ENCODE data around the gene FBL. TPM values are rescaled to one million over a fixed set of nuclear protein-coding genes. Genes with fewer than 3 reads are reported as not detected.
"Not testable (repeated sequence)": the region's sequence is repeated elsewhere in the genome, so short reads cannot be mapped to it uniquely, and the experiment has no call there.

Gene FBL
- total RNA-seq, 4 donors from 2014 or later = 40.4 to 79.4 (median 67.0) TPM

GRCh38 chr19:39810424-39810823 is 35.8 kb downstream of the FBL start:
- peak overlapping the region in 1 of 4 donors; percentile 33 for H3K27ac ChIP-seq
- no peak overlapping the region for H3K4me3 ChIP-seq
- no peaks in the 10 kb centered on the region for H3K9me3 ChIP-seq
- H3K27me3 ChIP-seq = no peaks in the 10 kb centered on the region
- DNase-seq (no peak), ATAC-seq (no peak)
- intact Hi-C loops (cut with DNase I; ENCODE audit: low total_unique reads) = no loop called here
- no peaks in the 10 kb centered on the region for H3K36me3 ChIP-seq
- TF ChIP-seq POLR2A (IDR thresholded peaks at IDR 0.05) = no peak
- TF ChIP-seq CTCF (IDR thresholded peaks at IDR 0.05 in 4 of 5, conservative IDR thresholded peaks at IDR 0.05 in 1 of 5) = no peak
- peaks cover 29 to 30% of the 10 kb centered on the region in 2 donors for H3K4me1 ChIP-seq
- in situ Hi-C loops (cut with MboI; ENCODE audit: low sequenced_read_pairs in 4 of 4) = loop anchor here in 1 of 4 donors (25.0 kb wide), 1 partner anchor 1148 kb away; no protein-coding TSS in a partner anchor

- no peak for ATAC-seq
These were observed 36.8 kb downstream of the FBL start for GRCh38 chr19:39809368-39809767.

GRCh38 chr19:39808688-39809087 is 37.5 kb downstream of the FBL start:
- DNase-seq; H3K4me3 ChIP-seq; H3K36me3 ChIP-seq; ATAC-seq; H3K9me3 ChIP-seq; intact Hi-C loops (cut with DNase I; ENCODE audit: low total_unique reads); H3K27me3 ChIP-seq: not testable (repeated sequence)
- peaks cover 16 to 27% of the 10 kb centered on the region in 2 donors for H3K4me1 ChIP-seq
- H3K27ac ChIP-seq = peak overlapping the region in 1 of 4 donors; percentile 24
- in situ Hi-C loops (cut with MboI; ENCODE audit: low sequenced_read_pairs in 4 of 4) = loop anchor here in 1 of 4 donors (25.0 kb wide), 1 partner anchor 1146 kb away; no protein-coding TSS in a partner anchor

More at GRCh38 chr19:39809368-39809767, 36.8 kb downstream of the FBL start:
- Histone ChIP-seq H3K4me3 (no peak overlapping the region), H3K27ac (peak overlapping the region in 1 of 4 donors; percentile 33), H3K27me3 (no peaks in the 10 kb centered on the region), H3K36me3 (no peaks in the 10 kb centered on the region), H3K4me1 (peaks cover 22 to 29% of the 10 kb centered on the region in 2 donors), H3K9me3 (no peaks in the 10 kb centered on the region)
- intact Hi-C loops (cut with DNase I; ENCODE audit: low total_unique reads) (no loop called here), in situ Hi-C loops (cut with MboI; ENCODE audit: low sequenced_read_pairs in 4 of 4) (loop anchor here in 1 of 4 donors (25.0 kb wide), 1 partner anchor 1147 kb away; no protein-coding TSS in a partner anchor)
- no peak for DNase-seq
- no peak for TF ChIP-seq POLR2A (IDR thresholded peaks at IDR 0.05)
- TF ChIP-seq CTCF (IDR thresholded peaks at IDR 0.05 in 4 of 5, conservative IDR thresholded peaks at IDR 0.05 in 1 of 5) = no peak

GRCh38 chr19:39807846-39808364 is 38.3 kb downstream of the FBL start:
- H3K36me3 ChIP-seq = no peaks in the 10 kb centered on the region
- intact Hi-C loops (cut with DNase I; ENCODE audit: low total_unique reads) = no loop called here
- no peak for ATAC-seq

More at GRCh38 chr19:39807846-39808364, 38.3 kb downstream of the FBL start:
- peaks cover 10 to 26% of the 10 kb centered on the region in 2 donors for H3K4me1 ChIP-seq
- H3K27me3 ChIP-seq = no peaks in the 10 kb centered on the region
- no peak overlapping the region for H3K4me3 ChIP-seq
- H3K27ac ChIP-seq = no peak overlapping the region
- in situ Hi-C loops (cut with MboI; ENCODE audit: low sequenced_read_pairs in 4 of 4) = loop anchor here in 1 of 4 donors (25.0 kb wide), 1 partner anchor 1146 kb away; no protein-coding TSS in a partner anchor
- no peak for TF ChIP-seq POLR2A (IDR thresholded peaks at IDR 0.05)
- no peak for TF ChIP-seq CTCF (IDR thresholded peaks at IDR 0.05 in 4 of 5, conservative IDR thresholded peaks at IDR 0.05 in 1 of 5)
- no peaks in the 10 kb centered on the region for H3K9me3 ChIP-seq
- DNase-seq = no peak
